RWPE1 (cell line): ENCODE measurements around the gene RASL10A.

Source experiments
- CTCF ChIA-PET: fragments of 350-600 bp; sonication (Branson Sonifier 250); formaldehyde crosslinking; extraction: SDS; loops from one replicate; lab custom pipeline; 2021; lab: Yijun Ruan, JAX
- POLR2A ChIA-PET: fragments of 400-600 bp; formaldehyde crosslinking; extraction: SDS; loops from one replicate; lab custom pipeline; 2020; ENCODE audit warnings: antibody characterized with exemption; ENCODE audit not compliant: low non-redundant PET; lab: Yijun Ruan, JAX
- DNase-seq: peaks from one replicate; pipeline ENCODE4 v3.0.0; 2012; ENCODE audit warnings: low spot score
- H3K27ac ChIP-seq: fragments of 450-650 bp; 2 replicates; pipeline ENCODE4 v1.5.1; 2017
- TF ChIP-seq, protein P1 (sequence below): fragments of 450-650 bp; conservative IDR thresholded peaks from 2 replicates; pipeline ENCODE4 v1.5.1; 2017; ENCODE audit warnings: low read depth, mild to moderate bottlenecking

RASL10A gene

DNA sequence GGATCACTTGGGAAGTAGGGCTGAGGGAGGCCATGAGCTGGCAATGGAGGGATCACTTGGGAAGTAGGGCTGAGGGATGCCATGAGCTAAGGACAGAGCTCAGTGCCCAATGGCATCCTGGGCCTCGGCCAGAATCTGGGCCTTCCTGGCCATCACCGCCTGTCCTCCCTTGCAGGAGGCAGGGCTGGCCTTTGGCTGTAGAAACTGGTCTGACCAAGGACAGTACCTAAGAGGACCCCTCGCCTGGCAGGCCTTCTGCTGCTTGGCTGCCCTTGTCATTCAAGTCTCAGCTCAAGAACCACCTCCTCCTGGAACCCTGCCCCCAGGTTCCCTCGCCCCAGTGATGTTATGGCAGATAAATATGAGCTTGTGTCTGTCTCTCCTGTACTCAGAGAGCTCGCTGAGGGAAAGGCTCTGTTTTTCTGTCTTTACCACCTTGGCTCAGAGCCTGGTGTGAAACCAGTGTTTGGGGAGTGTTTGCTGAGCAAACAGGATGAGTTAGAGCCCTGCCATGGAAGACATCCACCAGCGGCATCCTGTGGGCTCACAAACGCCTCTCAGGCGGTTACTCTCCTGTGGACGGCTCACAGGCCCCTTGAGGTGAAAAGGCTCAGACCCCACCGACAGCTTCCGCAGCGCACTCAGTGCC, 19.3 kb upstream of the RASL10A start:
- no peak for DNase-seq
- POLR2A ChIA-PET = interaction anchor here (0.6 kb wide), 1 partner anchor 17 kb away, joined by 4 read pairs; no protein-coding TSS in a partner anchor
- 0 out of 2 replicates have a peak overlapping the region, but pooled peaks have one; percentile 1 for H3K27ac ChIP-seq
- TF ChIP-seq, protein P1, sequence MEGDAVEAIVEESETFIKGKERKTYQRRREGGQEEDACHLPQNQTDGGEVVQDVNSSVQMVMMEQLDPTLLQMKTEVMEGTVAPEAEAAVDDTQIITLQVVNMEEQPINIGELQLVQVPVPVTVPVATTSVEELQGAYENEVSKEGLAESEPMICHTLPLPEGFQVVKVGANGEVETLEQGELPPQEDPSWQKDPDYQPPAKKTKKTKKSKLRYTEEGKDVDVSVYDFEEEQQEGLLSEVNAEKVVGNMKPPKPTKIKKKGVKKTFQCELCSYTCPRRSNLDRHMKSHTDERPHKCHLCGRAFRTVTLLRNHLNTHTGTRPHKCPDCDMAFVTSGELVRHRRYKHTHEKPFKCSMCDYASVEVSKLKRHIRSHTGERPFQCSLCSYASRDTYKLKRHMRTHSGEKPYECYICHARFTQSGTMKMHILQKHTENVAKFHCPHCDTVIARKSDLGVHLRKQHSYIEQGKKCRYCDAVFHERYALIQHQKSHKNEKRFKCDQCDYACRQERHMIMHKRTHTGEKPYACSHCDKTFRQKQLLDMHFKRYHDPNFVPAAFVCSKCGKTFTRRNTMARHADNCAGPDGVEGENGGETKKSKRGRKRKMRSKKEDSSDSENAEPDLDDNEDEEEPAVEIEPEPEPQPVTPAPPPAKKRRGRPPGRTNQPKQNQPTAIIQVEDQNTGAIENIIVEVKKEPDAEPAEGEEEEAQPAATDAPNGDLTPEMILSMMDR = no peak
- CTCF ChIA-PET = no interaction called here

- no peak overlapping the region for H3K27ac ChIP-seq
- POLR2A ChIA-PET = no interaction called here
- CTCF ChIA-PET = no interaction called here
- TF ChIP-seq, protein P1 = no peak
- no peak for DNase-seq
Observed at GRCh38 chr22:29334148-29334547, 18.7 kb upstream of the RASL10A start.

GRCh38 chr22:29332886-29333496, 17.5 kb upstream of the RASL10A start:
- TF ChIP-seq, protein P1 = no peak
- no peak for DNase-seq
- peak overlapping the region; percentile 7 for H3K27ac ChIP-seq
- ChIA-PET POLR2A (no interaction called here), CTCF (no interaction called here)

- no peak for DNase-seq
- CTCF ChIA-PET = interaction anchor here (0.5 kb wide), 1 partner anchor 96 kb away, joined by 5 read pairs; no protein-coding TSS in a partner anchor
Observed at GRCh38 chr22:29331658-29332300, 16.3 kb upstream of the RASL10A start.

GRCh38 chr22:29331213-29331612, 15.7 kb upstream of the RASL10A start:
- TF ChIP-seq, protein P1 = no peak
- DNase-seq = no peak
- POLR2A ChIA-PET = no interaction called here
- 0 out of 2 replicates have a peak overlapping the region, but pooled peaks have one; percentile 7 for H3K27ac ChIP-seq
- CTCF ChIA-PET = no interaction called here

More at GRCh38 chr22:29331658-29332300, 16.3 kb upstream of the RASL10A start:
- H3K27ac ChIP-seq = peak overlapping the region; percentile 7
- TF ChIP-seq, protein P1 = no peak
- POLR2A ChIA-PET = no interaction called here

DNA sequence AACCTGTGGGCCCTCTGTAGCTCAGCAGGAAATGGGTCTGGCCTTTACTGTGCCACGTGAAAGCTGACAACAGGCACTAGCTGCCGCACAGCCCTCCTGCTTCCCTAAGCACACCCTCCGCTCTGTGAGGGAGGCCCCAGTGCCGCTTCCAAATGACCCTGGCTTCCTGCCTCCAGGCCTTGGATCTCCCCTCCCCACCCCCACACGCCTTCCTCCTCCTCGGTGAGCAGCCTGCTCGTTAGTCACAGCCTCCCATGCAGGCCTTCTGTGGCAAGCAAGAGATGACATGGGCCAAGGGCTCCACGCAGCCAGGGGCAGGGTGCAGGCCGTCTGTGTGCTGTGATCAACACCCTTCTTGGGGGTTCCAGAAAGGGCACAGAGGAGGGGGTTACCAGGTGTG, 15.3 kb upstream of the RASL10A start:
- DNase-seq = no peak
- ChIA-PET CTCF (no interaction called here), POLR2A (no interaction called here)
- H3K27ac ChIP-seq = peak overlapping the region; percentile 15
- TF ChIP-seq, protein P1 = no peak
